Stimulated activated CD4-positive, alpha-beta T cell treated with anti-CD3 and anti-CD28 coated beads, Interleukin-2, amount 100 ng/mL, for 48 hours (primary cell): ENCODE data around the gene PELI1.
"Not testable (repeated sequence)": the region's sequence is repeated elsewhere in the genome, so short reads cannot be mapped to it uniquely, and the experiment has no call there.

ENCODE experiments used
- DNase-seq, 2 donors: peaks; one replicate each; pipeline ENCODE4 v3.0.0-alpha.2; 2020

PELI1 gene

GRCh38 chr2:64120008-64120407, 24.2 kb downstream of the PELI1 start:
- DNase-seq, result no peak

- no peak for DNase-seq
Measured at GRCh38 chr2:64119369-64119768, 24.9 kb downstream of the PELI1 start.

GRCh38 chr2:64115808-64116598, 28.2 kb downstream of the PELI1 start:
- DNase-seq, result no peak

- DNase-seq, result no peak
Measured at GRCh38 chr2:64114912-64115277, 29.3 kb downstream of the PELI1 start.

- DNase-seq, result no peak
Measured at GRCh38 chr2:64114063-64114911, 29.9 kb downstream of the PELI1 start.

- DNase-seq, result no peak
Measured at GRCh38 chr2:64112016-64112415, 32.2 kb downstream of the PELI1 start.

- no peak for DNase-seq
Measured at GRCh38 chr2:64111426-64111825, 32.8 kb downstream of the PELI1 start.

GRCh38 chr2:64108666-64109241, 35.5 kb downstream of the PELI1 start:
- DNase-seq, result no peak

- DNase-seq, result no peak
Measured at GRCh38 chr2:64106481-64106880, 37.7 kb downstream of the PELI1 start.

- DNase-seq, result no peak
Measured at GRCh38 chr2:64105670-64106461, 38.4 kb downstream of the PELI1 start.

- no peak for DNase-seq
Measured at GRCh38 chr2:64104933-64105332, 39.3 kb downstream of the PELI1 start.

GRCh38 chr2:64102736-64103135, 41.5 kb downstream of the PELI1 start:
- not testable (repeated sequence) for DNase-seq

GRCh38 chr2:64101141-64101591, 43.1 kb downstream of the PELI1 start:
- DNase-seq, result no peak

GRCh38 chr2:64100584-64100983, 43.6 kb downstream of the PELI1 start:
- DNase-seq, result not testable (repeated sequence)

- DNase-seq, result no peak
Measured at GRCh38 chr2:64094663-64095382, 49.4 kb downstream of the PELI1 start.

- DNase-seq, result no peak
Measured at GRCh38 chr2:64093341-64093740, 50.9 kb downstream of the PELI1 start.

- DNase-seq, result no peak
Measured at GRCh38 chr2:64092502-64092901, 51.7 kb downstream of the PELI1 start.

GRCh38 chr2:64090264-64090663, 54.0 kb downstream of the PELI1 start:
- no peak for DNase-seq

- no peak for DNase-seq
Measured at GRCh38 chr2:64086347-64087082, 57.7 kb downstream of the PELI1 start.

GRCh38 chr2:64085936-64086335, 58.3 kb downstream of the PELI1 start:
- no peak for DNase-seq

GRCh38 chr2:64081046-64081445, 63.2 kb downstream of the PELI1 start:
- DNase-seq, result no peak
